ENCODE results near the gene MEIS1.

GRCh38 chr2:66580166-66581049 is 145.5 kb downstream of the MEIS1 start:
- no peak for TF ChIP-seq TAF1 (IDR thresholded peaks at IDR 0.05; ENCODE audit: borderline replicate concordance, insufficient read depth, low read length)
- TF ChIP-seq SIN3A (IDR thresholded peaks at IDR 0.05; ENCODE audit: borderline replicate concordance, insufficient read depth, low read length): no peak
- no peak for TF ChIP-seq POLR2AphosphoS5 (IDR thresholded peaks at IDR 0.05; ENCODE audit: low read depth, low read length)
- no peak for TF ChIP-seq REST (IDR thresholded peaks at IDR 0.05; ENCODE audit: insufficient read depth in 1 of 2, low read depth in 2 of 2, low read length in 2 of 2)
- no peak for TF ChIP-seq FOXP2 (optimal IDR thresholded peaks at IDR 0.05; ENCODE audit: borderline replicate concordance, extremely low read depth, extremely low read length, insufficient read depth)

Measured in PFSK-1 (cell line).